GM21423 (cell line): ENCODE data around the gene ETFA.

Experiments used
- ATAC-seq: cut with Tn5 transposase; IDR thresholded peaks from one replicate; pipeline ENCODE4 v1.9.1; 2021; ENCODE audit warnings: mild to moderate bottlenecking, moderate library complexity; ENCODE audit not compliant: unreplicated experiment

Gene ETFA

GRCh38 chr15:76223521-76223920 is 87.7 kb downstream of the ETFA start:
- no peak for ATAC-seq

GRCh38 chr15:76222159-76222558 is 89.1 kb downstream of the ETFA start:
- no peak for ATAC-seq

GRCh38 chr15:76221085-76221767 is 90.0 kb downstream of the ETFA start:
- ATAC-seq = no peak

GRCh38 chr15:76217882-76218217 is 93.4 kb downstream of the ETFA start:
- ATAC-seq = no peak

DNA sequence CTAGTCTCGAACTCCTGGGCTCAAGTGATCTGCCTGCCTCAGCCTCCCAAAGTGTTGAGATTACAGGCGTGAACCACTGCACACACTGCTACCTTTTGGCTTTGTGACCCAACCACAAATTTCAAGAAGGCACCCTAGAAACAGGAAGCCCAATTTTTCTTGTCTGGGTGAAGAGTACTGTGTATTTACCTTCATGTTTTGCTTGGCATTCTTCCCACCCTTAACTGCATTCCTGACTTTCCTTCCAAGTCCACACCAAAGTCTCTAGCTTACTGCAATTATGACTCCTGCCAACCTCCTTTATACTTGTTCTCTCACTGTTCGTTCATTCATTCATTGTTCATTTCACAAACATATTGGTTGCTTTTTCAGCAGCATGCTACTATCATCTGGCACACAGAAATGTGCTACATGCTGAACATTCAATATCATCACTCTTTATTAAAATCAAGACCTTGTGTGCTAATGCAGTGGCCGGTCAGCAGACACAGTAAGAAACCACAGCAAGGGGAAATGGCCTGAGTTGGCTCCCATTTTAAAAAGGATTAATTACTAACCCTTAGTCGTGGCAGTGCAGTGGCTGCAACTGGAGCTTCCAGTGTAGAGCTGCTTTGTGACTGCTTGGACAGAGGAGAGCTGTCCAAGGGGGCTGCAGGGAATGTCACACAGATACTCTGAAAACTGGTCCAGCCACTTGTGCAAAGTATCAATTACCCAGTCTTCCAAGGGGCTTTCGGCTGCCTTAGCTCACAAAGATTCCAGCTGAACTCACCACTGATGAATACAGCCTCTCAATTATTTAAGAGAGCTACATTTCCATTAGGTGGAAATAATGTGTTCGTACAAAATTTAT is 94.0 kb downstream of the ETFA start:
- no peak for ATAC-seq

GRCh38 chr15:76215634-76216033 is 95.6 kb downstream of the ETFA start:
- no peak for ATAC-seq

- ATAC-seq = no peak
Measured at GRCh38 chr15:76209942-76210341, 101.3 kb downstream of the ETFA start.

DNA sequence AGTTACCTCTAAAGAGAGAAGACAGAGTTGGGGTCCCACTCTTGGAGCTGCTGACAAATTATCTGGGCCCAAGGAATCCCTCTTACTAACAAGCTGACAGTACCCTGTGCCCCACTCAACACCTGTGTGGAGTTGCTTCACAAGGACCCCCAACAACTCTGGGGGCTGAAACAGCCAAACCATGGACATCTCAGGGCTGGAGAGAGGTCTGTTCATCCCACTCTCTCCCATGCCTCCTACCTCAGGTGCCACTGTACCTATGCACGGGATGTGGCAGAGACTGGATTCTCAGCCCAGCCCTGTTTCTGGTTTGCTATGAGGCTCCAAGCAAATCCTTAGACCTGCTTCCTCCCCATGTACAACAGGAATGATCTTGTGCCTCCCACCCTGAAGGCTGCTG is 101.7 kb downstream of the ETFA start:
- ATAC-seq = no peak

DNA sequence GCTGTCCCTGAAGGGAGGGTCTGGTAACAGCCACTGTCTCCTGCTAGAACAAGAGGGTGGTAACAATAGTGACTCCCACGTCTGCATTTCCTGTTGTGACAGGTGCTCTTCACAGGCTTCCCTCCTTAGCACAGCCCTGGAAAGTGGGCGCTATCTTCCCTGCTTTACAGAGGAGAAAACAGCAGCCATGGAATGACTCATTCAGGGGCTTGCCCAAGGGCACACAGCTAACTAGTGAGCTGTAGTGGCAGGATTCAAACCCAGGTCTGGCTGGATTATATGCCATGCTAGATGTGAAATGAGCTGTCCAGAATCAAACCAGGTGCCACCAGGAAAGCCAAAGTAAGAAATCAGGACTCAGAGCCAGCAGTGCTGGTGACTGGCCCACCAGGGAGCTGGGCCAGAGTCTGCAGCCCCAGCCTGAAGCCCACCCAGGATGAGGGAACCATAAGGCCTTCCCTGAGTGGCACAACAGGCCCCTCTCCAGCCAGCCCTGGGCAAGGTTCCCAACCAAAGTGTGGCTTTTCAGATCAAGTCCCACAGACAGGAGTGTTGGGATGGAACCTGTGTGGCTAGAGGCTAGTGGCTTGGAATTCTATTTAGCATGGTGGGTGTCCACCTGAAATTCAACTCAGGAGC is 102.4 kb downstream of the ETFA start:
- no peak for ATAC-seq

GRCh38 chr15:76208084-76208785 is 103.0 kb downstream of the ETFA start:
- no peak for ATAC-seq

DNA sequence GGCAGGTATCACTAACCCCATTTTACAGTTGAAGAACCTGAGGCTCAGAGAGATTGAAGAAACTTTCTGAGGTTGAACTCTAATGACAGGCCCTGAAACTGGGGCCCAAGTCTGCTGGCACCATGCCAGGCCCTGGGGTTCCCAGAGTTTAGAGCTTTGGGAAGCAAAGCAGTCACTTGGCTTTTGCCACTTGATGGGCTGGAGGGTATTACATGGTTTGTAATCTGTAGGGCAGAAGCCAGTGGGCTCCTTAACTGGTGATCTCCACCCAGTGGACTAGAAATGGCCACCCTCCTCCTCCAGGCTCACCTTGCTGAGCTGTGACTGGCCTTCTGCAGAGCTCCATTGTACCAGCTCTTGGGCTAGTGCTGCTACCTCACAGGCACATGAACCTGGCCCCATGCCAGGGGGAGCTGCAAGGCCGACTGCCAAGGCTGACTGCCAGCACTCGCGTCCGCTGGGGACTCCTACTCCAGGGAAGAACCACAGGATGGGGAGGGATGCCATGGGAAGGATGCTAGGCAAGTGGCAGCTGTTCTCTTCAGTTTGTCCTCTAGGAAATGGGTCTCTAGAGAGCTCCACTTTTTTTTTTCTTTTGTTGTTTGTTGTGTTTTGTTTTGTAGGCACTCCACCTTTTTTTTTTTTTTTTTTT is 104.8 kb downstream of the ETFA start:
- ATAC-seq = no peak

DNA sequence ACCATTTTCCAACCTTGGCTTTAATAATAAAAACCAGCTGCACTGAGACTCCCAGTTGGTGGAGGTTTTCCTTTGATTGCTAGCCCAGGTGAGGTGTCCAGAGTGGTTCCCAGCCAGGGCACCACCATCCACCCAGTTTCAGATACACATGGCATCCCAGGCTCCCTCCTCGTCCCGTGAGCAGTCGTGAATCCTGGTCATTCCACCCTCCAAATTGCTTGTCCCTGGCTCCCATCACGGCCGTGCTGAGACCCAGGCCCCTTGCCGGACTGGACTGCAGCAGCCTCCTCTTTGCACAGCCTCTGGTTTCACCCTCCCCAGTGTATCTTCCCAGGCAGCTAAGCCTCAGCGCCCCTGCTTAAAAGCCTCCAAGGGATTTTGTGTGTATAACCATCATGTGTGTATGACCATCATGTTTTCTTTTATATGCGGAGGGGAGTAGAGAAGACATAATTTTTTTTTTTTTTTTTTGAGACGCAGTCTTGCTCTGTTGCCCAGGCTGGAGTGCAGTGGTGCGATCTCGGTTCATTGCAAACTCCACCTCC is 106.3 kb downstream of the ETFA start:
- no peak for ATAC-seq

GRCh38 chr15:76204109-76204845 is 107.0 kb downstream of the ETFA start:
- ATAC-seq = no peak

GRCh38 chr15:76203346-76204108 is 107.7 kb downstream of the ETFA start:
- no peak for ATAC-seq

- no peak for ATAC-seq
Measured at GRCh38 chr15:76201536-76202255, 109.6 kb downstream of the ETFA start.

DNA sequence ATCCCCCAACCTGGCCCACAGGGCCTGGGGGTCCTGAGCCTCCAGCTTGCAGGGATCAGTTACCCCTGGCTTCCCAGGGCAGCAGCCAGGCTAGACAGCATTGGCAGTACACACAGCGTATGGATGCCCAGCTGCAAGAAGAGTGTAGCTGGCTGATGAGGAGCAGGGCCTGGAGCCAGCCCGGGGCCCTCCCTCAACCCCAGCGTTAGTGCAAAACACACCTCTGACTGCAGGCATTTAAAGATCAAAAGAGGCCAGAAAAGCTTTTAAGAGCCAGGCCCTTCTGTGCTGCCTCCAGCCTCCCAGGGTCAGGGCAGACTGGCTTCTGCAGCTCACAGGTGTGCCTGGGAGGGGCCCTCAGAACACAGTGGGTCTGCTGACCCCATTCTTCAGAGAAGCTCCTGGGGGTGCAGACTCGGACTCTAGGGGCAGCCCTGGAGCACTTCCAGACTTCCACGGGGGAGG is 110.6 kb downstream of the ETFA start:
- ATAC-seq = no peak

DNA sequence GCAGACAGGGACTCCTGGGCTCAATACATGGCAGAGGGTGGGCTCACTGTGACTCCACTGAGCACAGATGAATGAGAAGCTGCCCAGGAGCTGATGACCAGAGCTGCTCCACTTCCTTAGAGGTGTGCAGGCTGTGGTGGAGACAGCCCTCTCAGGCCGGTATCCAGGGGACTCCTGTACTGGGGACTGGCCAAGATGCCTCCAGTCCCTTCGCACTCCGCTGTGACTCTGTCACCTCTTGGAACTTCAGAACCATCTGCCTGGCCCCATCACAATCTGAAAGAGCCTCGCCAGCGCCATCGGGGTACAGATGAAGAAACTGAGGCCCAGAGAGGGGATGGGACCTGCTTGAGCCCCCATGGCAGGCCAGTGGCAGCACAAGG is 111.2 kb downstream of the ETFA start:
- no peak for ATAC-seq
